Measurements from ENCODE around the gene TOM1L1.

- TF ChIP-seq, protein P1, sequence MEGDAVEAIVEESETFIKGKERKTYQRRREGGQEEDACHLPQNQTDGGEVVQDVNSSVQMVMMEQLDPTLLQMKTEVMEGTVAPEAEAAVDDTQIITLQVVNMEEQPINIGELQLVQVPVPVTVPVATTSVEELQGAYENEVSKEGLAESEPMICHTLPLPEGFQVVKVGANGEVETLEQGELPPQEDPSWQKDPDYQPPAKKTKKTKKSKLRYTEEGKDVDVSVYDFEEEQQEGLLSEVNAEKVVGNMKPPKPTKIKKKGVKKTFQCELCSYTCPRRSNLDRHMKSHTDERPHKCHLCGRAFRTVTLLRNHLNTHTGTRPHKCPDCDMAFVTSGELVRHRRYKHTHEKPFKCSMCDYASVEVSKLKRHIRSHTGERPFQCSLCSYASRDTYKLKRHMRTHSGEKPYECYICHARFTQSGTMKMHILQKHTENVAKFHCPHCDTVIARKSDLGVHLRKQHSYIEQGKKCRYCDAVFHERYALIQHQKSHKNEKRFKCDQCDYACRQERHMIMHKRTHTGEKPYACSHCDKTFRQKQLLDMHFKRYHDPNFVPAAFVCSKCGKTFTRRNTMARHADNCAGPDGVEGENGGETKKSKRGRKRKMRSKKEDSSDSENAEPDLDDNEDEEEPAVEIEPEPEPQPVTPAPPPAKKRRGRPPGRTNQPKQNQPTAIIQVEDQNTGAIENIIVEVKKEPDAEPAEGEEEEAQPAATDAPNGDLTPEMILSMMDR (IDR thresholded peaks at IDR 0.05), result no peak
- TF ChIP-seq EZH2 (IDR thresholded peaks at IDR 0.05) (no peak), EZH2phosphoT487 (IDR thresholded peaks at IDR 0.05) (no peak)
Measured at GRCh38 chr17:54883939-54884338, 16.7 kb upstream of the TOM1L1 start.

All from neural progenitor cell (in vitro differentiated cells).